HepG2 (cell line): ENCODE results near the gene RASGRP4. TPM values are rescaled to one million over a fixed set of nuclear protein-coding genes. Genes with fewer than 3 reads are reported as not detected.
A peak's percentile ranks its signal among the peaks of the same experiment; 100 is the strongest.

ENCODE experiments used
- CEBPG ChIP-seq: IDR thresholded peaks from 2 replicates; pipeline ENCODE4 v1.6.1; 2016
- GABPB1 ChIP-seq: IDR thresholded peaks from 2 replicates; pipeline ENCODE4 v1.6.1; 2016; ENCODE audit warnings: mild to moderate bottlenecking, missing genetic modification reagents, moderate library complexity, missing compliant biosample characterization
- HNRNPUL1 ChIP-seq: fragments of 200-400 bp; formaldehyde crosslinking; IDR thresholded peaks from 2 replicates; pipeline ENCODE4 v1.6.1; 2017; ENCODE audit warnings: low read depth, mild to moderate bottlenecking, low read length, moderate library complexity
- KAT2B ChIP-seq: fragments of 150-350 bp; IDR thresholded peaks from 2 replicates; pipeline ENCODE4 v1.6.1; 2014; ENCODE audit warnings: low read depth, low read length, borderline replicate concordance
- KLF11 ChIP-seq: IDR thresholded peaks from 2 replicates; pipeline ENCODE4 v1.6.1; 2016; ENCODE audit warnings: missing compliant biosample characterization
- MXD4 ChIP-seq: IDR thresholded peaks from 2 replicates; pipeline ENCODE4 v1.6.1; 2016; ENCODE audit warnings: mild to moderate bottlenecking, missing biosample characterization, missing genetic modification reagents
- MYC ChIP-seq: sonication (generic); formaldehyde crosslinking; IDR thresholded peaks from 2 replicates; pipeline ENCODE4 v1.9.0; 2021; ENCODE audit warnings: missing genetic modification reagents, borderline replicate concordance
- PAX8 ChIP-seq: sonication (generic); formaldehyde crosslinking; IDR thresholded peaks from 2 replicates; pipeline ENCODE4 v1.8.0; 2022; ENCODE audit warnings: mild to moderate bottlenecking, missing genetic modification reagents, borderline replicate concordance
- SOX5 ChIP-seq: IDR thresholded peaks from 2 replicates; pipeline ENCODE4 v1.6.1; 2016; ENCODE audit warnings: borderline replicate concordance
- SUZ12 ChIP-seq: fragments of 150-350 bp; IDR thresholded peaks from 2 replicates; pipeline ENCODE4 v1.6.1; 2014; ENCODE audit warnings: low read depth, low read length
- ZC3H13 ChIP-seq: sonication (generic); formaldehyde crosslinking; IDR thresholded peaks from 2 replicates; pipeline ENCODE4 v1.8.1; 2023; ENCODE audit warnings: mild to moderate bottlenecking, missing genetic modification reagents, moderate library complexity
- ZNF34 ChIP-seq: sonication (generic); formaldehyde crosslinking; IDR thresholded peaks from 2 replicates; pipeline ENCODE4 v1.4.0; 2020; ENCODE audit warnings: mild to moderate bottlenecking, missing genetic modification reagents, borderline replicate concordance
- ZNF567 ChIP-seq: sonication (generic); formaldehyde crosslinking; IDR thresholded peaks from 2 replicates; pipeline ENCODE4 v1.8.1; 2023; ENCODE audit warnings: mild to moderate bottlenecking, missing genetic modification reagents, borderline replicate concordance
- ZNF75D ChIP-seq: sonication (generic); formaldehyde crosslinking; IDR thresholded peaks from 2 replicates; pipeline ENCODE4 v1.8.1; 2023; ENCODE audit warnings: missing genetic modification reagents, mild to moderate bottlenecking, borderline replicate concordance
- polyA plus RNA-seq, 8 experiments: library from polyadenylated mRNA; depleted of rRNA in 3 of 8; stranded (reverse) in 7 of 8; unstranded in 1 of 8; fragments of >200 nt; fragmentation: Illumina TruSeq in 4 of 8; extraction: Trizol in 4 of 8; gene quantifications; 2 replicates each; pipeline versions ENCODE4 v1.2.1 to v1.2.3, GENCODE V29; 2011 to 2016; ENCODE audit warnings: low read depth in 4 of 8, missing spikeins in 1 of 8, mixed read lengths in 1 of 8; ENCODE audit not compliant: insufficient read depth in 1 of 8
- total RNA-seq, 5 experiments: library from RNA; depleted of rRNA; stranded (reverse); fragments of >200 nt; fragmentation: Illumina TruSeq; extraction: Trizol; gene quantifications; 2 replicates each; pipeline ENCODE4 v1.2.3, GENCODE V29; 2016; ENCODE audit warnings: low read depth in 1 of 5
- TF ChIP-seq, protein P1 (sequence below): sonication (generic); formaldehyde crosslinking; IDR thresholded peaks from 2 replicates; pipeline ENCODE4 v1.4.0; 2020; ENCODE audit warnings: mild to moderate bottlenecking, missing genetic modification reagents, borderline replicate concordance
- TF ChIP-seq, protein P2 (sequence below), 2 experiments: sonication (generic) in 1 of 2; formaldehyde crosslinking in 1 of 2; IDR thresholded peaks; 2 replicates each; pipeline versions ENCODE4 v1.4.0 to v1.6.1; 2018 to 2020; ENCODE audit warnings: missing genetic modification reagents in 2 of 2, borderline replicate concordance in 1 of 2, low read depth in 1 of 2, mild to moderate bottlenecking in 1 of 2, missing biosample characterization in 1 of 2
- TF ChIP-seq, protein P3 (sequence below): sonication (generic); formaldehyde crosslinking; IDR thresholded peaks from 2 replicates; pipeline ENCODE4 v1.8.0; 2022; ENCODE audit warnings: mild to moderate bottlenecking, missing genetic modification reagents; ENCODE audit not compliant: insufficient replicate concordance
- TF ChIP-seq, protein P4 (sequence below): sonication (generic); formaldehyde crosslinking; IDR thresholded peaks from 2 replicates; pipeline ENCODE4 v1.5.1; 2020; ENCODE audit warnings: missing genetic modification reagents, mild to moderate bottlenecking, borderline replicate concordance
- TF ChIP-seq, protein P5 (sequence below): sonication (generic); formaldehyde crosslinking; IDR thresholded peaks from 2 replicates; pipeline ENCODE4 v1.8.1; 2022; ENCODE audit warnings: mild to moderate bottlenecking, missing genetic modification reagents

The RASGRP4 gene
- total and polyA plus RNA-seq, 2 of the 13 experiments (the other 11 are each of a cell fraction or from before 2014, with no cell fraction given), result not detected

DNA sequence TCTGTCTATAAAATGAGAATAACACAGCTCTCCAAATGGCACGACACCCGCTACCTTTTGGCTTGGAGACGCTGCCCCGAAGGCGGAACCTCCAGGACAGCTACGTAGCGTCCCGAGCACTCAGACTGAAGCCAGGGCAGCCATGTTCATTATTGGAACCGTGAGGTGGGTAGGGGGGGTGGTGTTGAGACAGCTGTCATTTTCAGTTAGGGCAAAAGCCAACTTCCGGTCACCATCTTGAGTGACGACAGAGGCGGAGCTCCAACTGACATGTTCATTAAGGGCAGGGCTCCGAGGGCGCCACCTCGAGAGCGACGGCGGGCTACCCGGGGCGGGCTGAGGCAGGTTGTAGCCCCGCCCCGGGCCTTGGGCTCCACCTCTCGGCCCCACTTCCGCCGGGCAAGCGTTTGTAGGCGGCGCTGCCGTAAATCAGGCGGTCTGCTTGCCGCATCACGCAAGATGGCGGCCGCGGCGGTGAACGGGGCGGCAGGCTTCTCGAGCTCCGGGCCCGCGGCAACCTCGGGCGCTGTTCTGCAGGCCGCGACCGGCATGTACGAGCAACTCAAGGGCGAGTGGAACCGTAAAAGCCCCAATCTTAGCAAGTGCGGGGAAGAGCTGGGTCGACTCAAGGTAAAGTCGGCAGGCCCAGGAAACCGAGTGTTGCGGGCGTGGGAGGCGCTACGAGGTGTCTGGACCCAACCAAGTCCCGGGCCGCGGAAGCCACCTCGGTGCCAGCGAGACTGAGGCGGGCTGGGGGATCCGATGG lies 51.5 kb downstream of the RASGRP4 start, which contains the start of gene PSMD8 (continued):
- TF ChIP-seq, protein P1, sequence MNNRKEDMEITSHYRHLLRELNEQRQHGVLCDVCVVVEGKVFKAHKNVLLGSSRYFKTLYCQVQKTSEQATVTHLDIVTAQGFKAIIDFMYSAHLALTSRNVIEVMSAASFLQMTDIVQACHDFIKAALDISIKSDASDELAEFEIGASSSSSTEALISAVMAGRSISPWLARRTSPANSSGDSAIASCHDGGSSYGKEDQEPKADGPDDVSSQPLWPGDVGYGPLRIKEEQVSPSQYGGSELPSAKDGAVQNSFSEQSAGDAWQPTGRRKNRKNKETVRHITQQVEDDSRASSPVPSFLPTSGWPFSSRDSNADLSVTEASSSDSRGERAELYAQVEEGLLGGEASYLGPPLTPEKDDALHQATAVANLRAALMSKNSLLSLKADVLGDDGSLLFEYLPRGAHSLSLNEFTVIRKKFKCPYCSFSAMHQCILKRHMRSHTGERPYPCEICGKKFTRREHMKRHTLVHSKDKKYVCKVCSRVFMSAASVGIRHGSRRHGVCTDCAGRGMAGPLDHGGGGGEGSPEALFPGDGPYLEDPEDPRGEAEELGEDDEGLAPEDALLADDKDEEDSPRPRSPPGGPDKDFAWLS (CRISPR knock-in tag), result no peak
- TF ChIP-seq, protein P2, sequence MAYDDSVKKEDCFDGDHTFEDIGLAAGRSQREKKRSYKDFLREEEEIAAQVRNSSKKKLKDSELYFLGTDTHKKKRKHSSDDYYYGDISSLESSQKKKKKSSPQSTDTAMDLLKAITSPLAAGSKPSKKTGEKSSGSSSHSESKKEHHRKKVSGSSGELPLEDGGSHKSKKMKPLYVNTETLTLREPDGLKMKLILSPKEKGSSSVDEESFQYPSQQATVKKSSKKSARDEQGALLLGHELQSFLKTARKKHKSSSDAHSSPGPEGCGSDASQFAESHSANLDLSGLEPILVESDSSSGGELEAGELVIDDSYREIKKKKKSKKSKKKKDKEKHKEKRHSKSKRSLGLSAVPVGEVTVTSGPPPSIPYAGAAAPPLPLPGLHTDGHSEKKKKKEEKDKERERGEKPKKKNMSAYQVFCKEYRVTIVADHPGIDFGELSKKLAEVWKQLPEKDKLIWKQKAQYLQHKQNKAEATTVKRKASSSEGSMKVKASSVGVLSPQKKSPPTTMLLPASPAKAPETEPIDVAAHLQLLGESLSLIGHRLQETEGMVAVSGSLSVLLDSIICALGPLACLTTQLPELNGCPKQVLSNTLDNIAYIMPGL (CRISPR knock-in tag; IDR thresholded peaks at IDR 0.05; ENCODE audit: borderline replicate concordance in 1 of 2, low read depth in 1 of 2), result peak; percentile 80 to 95; a peak in 3 of 4 replicates
- TF ChIP-seq SOX5, result peak; percentile 31; the same call in 1 of the 2 replicates
- TF ChIP-seq KLF11 (CRISPR knock-in tag), result 0 out of 2 replicates have a peak, but pooled peaks have one; percentile 66
- no peak for TF ChIP-seq SUZ12
- 0 out of 2 replicates have a peak, but pooled peaks have one; percentile 3 for TF ChIP-seq ZNF75D (CRISPR knock-in tag)
- TF ChIP-seq, protein P3, sequence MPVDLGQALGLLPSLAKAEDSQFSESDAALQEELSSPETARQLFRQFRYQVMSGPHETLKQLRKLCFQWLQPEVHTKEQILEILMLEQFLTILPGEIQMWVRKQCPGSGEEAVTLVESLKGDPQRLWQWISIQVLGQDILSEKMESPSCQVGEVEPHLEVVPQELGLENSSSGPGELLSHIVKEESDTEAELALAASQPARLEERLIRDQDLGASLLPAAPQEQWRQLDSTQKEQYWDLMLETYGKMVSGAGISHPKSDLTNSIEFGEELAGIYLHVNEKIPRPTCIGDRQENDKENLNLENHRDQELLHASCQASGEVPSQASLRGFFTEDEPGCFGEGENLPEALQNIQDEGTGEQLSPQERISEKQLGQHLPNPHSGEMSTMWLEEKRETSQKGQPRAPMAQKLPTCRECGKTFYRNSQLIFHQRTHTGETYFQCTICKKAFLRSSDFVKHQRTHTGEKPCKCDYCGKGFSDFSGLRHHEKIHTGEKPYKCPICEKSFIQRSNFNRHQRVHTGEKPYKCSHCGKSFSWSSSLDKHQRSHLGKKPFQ (CRISPR knock-in tag), result peak; percentile 93
- TF ChIP-seq PAX8, result no peak
- TF ChIP-seq MYC (CRISPR knock-in tag), result peak; percentile 76
- TF ChIP-seq CEBPG, result peak; percentile 45; the same call in 1 of the 2 replicates
- TF ChIP-seq MXD4, result peak; percentile 62; the same call in 1 of the 2 replicates
- TF ChIP-seq ZNF34 (CRISPR knock-in tag), result peak; percentile 89; the same call in 1 of the 2 replicates
- TF ChIP-seq ZC3H13 (CRISPR knock-in tag), result 0 out of 2 replicates have a peak, but pooled peaks have one; percentile 50
- no peak for TF ChIP-seq KAT2B
- TF ChIP-seq, protein P4, sequence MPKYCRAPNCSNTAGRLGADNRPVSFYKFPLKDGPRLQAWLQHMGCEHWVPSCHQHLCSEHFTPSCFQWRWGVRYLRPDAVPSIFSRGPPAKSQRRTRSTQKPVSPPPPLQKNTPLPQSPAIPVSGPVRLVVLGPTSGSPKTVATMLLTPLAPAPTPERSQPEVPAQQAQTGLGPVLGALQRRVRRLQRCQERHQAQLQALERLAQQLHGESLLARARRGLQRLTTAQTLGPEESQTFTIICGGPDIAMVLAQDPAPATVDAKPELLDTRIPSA (CRISPR knock-in tag), result no peak
- TF ChIP-seq, protein P5, sequence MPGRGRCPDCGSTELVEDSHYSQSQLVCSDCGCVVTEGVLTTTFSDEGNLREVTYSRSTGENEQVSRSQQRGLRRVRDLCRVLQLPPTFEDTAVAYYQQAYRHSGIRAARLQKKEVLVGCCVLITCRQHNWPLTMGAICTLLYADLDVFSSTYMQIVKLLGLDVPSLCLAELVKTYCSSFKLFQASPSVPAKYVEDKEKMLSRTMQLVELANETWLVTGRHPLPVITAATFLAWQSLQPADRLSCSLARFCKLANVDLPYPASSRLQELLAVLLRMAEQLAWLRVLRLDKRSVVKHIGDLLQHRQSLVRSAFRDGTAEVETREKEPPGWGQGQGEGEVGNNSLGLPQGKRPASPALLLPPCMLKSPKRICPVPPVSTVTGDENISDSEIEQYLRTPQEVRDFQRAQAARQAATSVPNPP (CRISPR knock-in tag), result 0 out of 2 replicates have a peak, but pooled peaks have one; percentile 41
- TF ChIP-seq GABPB1 (CRISPR knock-in tag), result peak; percentile 96
- TF ChIP-seq HNRNPUL1, result no peak
- TF ChIP-seq ZNF567, result peak; percentile 70; the same call in 1 of the 2 replicates
